ENCODE measurements around the gene TRABD2B.

Gene TRABD2B

DNA sequence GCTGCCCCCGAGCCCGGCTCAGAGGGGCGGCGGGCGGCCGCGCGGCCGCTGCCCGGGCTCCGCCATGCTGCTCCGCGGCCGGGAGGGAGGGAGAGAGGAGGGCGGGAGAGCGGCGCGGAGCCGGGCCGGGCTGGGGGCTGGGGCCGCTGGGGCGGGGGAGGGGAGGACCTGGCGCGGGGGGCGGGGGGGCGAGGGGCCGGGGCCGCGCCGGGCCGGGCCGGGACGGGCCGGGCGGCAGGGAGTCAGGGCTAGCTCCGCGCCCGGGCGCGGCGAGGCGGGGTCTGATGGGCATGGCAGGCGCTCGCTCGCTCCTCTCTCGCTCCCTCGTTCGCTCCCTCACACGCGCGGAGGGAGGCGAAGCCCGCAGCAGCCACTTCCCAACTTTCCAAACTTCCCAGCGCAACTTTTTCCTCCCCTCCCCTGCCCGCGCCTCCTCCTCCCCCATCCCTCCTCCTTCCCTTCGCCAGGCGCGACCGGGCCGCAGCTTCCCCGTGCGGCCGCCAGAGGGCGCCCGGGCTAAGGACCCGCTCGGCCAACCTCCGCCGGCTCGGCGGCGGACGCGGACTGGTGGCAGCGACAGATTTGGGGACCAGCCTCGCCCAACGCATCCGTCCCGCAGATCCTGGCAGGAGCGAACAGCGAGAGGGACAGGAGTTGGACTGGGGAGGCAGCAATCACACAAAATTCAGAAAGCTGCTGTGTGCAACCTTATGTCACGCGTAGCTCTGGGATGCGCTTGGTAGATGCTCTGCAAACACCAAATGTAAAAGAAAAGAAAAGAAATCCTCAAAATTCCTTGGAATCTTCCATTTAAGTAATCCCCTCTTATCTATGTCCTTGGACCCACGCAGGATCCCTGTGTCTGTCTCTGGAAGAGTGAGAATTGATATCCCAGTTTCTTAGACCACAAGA lies at the start of gene TRABD2B:
TRABD2B (minus strand) TSS at position 97 of the 912 bp plus-strand sequence.
- DNase-seq = peak; percentile 47

DNA sequence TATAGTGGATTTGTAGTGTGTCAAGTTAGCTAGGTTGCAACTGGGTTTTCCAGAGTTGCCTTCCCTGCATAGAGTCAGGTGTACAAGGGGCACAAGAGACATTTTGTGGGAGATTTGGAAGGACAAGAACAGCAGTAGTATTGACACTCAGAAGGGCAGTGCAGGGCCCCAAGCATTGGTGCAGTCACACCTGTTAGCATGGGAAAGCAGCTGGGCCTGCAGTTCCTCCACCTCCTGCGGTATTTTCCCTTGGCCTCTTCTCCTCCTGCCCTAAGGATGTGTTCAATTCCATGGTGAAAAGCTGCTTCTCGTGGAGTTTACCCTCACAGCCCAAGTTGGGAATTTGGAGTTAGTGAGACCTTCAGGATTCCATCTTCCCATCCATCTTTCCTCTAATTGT lies 47.1 kb upstream of the TRABD2B start:
- no peak for DNase-seq

DNA sequence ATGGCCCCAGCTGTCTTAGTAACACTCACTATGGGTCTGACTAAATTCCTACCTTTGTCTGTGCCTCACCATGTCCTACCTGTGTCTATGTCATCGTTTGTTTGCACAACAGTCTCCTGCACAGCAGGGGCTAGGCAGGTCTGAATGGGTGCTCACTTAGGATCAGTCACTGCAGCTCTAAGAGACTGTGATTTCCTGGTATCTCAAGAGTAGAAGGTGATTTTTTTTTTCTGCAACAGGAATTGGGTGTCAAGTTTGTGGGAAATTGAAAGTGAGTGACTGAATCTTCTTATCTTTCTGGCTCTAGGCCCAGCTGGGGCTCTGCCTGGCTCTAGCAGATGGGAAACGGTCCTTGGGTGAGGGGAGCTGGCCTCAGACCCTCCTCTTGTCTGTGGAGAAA lies 46.4 kb upstream of the TRABD2B start:
- no peak for DNase-seq

DNA sequence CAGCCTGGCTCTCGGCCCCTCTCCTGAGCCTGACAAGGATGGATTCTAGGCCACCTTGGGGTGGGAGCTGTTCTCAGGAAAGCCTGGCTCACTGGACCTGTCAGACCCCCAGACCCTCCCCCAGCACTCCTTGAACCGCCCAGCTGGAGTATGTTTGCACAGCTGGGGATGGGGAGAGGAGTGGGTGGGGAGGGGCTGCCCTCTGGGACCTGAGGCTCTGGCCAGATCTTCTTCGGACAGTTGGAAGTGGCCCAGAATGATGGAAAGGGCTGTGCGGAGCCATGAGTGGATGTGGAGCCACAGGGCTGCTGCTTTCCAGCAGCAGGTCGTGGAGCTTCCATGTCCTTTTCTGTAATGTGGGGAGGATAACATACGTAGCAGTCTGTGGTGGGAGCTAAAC lies 43.0 kb upstream of the TRABD2B start:
- no peak for DNase-seq

GRCh38 chr1:48039088-48040054 lies 42.2 kb upstream of the TRABD2B start:
- DNase-seq = no peak

DNA sequence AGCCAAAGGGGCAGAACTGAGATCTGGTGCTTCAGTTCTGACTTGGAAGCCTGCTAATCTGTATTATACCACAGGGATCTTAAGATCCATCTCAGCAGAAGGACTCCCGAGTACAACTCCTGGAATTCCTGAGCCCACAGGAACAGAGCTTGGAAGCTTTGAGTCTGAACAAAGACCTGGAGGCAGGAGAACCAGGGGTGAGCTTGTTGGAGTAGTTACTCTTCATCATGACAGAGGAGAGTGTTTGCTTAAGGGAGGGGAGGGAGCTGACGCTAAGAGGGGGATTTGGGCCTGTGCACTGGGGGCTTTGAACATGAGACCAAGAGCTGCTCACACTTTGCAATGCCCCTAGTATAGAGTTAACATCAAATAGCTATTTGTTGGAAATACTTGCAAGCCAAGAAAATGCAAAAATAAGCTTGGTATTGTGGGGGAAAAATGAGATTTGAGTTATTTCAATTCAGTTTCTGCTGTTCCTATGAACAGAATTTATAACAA lies 41.1 kb upstream of the TRABD2B start:
- DNase-seq = no peak

GRCh38 chr1:48036710-48037355 lies 39.6 kb upstream of the TRABD2B start:
- no peak for DNase-seq

- DNase-seq = no peak
Measured at GRCh38 chr1:48035371-48036141, 38.4 kb upstream of the TRABD2B start.

- no peak for DNase-seq
Measured at GRCh38 chr1:48033495-48034045, 36.4 kb upstream of the TRABD2B start.

DNA sequence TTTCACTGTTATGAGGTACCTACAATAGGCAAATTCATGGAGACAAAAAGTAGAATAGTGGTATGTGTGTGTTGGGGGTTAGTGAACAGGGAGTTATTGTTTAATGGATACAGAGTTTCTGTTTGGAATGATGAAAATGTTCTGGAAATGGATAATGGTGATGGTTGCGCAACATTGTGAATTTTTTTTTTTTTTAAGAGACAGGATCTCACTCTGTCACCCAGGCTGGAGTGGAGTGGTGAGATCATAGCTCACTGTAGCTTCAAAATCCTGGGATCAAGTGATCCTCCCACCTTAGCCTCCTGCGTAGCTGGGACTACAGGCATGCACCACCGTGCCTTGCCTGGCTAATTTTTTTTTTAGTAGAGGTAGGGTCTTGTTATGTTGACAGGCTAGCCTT lies 34.5 kb upstream of the TRABD2B start:
- DNase-seq = no peak

DNA sequence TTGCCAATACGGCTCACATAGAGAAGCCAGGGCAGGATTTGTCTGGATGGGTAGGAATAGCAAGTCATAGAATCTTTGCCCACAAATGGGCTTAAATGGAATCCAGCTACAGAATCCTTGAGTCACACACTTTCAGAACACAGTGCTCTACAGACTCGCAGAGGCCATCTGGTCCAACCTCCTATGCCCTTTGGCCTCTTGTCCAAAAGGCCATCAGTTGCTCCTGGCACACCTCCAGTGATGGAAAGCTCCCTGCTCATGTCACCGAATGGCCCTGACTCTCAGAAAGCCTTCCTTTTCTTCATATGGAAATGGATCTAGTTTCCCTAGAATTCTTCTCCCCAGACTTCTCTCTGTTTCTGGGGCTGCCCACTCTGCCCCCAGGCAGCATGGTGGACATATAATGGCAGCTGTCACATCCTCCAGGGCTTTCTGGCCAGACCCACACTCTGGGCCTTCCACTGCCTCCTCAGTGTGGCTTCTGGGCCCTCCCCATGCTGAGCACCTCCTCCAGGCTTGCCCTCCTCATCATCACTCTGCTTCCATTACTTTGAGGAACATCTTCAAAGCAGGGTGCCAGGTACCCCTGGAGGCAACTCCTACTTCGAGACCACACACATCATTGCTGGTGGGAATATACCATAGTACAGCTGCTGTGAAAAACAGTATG lies 33.6 kb upstream of the TRABD2B start:
- no peak for DNase-seq

- no peak for DNase-seq
Measured at GRCh38 chr1:48030211-48030610, 33.0 kb upstream of the TRABD2B start.

DNA sequence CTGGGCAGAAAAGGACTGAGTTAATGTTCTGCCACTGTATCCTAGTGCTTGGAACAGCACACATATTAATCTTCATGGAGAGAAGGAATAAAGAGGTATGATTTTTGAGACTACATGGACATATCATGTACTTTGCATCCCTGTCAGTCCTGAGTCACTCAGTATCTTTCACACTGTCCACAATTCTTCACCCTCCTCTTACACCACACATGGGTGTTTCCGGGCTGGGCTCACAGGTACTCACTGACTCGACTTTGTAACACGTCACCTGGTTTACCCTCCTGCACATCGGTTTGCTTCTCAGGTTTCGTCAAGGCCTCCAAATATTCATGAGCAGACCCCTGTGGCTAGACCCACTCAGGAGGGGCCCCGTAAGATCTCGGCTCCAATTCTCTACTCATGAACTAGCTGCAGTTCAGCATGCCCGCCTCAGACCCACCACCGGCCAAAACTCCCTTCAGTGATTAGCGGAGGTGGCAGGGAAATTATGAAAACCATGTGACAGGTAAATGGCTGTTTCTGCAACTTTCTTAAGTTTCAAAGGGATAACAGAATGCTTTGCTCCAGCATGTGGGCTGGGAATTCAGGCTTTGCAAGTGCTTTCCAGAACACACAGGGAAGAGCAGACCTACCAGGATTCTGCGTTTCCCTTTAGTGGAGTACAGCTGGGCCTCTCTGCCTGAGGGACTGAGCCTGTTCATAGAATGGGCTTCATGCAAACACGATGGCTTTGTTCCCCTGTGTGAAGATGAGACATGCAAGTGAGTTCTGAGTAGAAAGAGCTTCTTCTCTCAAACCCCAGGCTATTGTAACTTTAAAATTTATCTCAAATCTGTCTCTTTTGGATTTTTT lies 31.3 kb upstream of the TRABD2B start:
- DNase-seq = no peak

- no peak for DNase-seq
Measured at GRCh38 chr1:48027533-48027835, 30.3 kb upstream of the TRABD2B start.

DNA sequence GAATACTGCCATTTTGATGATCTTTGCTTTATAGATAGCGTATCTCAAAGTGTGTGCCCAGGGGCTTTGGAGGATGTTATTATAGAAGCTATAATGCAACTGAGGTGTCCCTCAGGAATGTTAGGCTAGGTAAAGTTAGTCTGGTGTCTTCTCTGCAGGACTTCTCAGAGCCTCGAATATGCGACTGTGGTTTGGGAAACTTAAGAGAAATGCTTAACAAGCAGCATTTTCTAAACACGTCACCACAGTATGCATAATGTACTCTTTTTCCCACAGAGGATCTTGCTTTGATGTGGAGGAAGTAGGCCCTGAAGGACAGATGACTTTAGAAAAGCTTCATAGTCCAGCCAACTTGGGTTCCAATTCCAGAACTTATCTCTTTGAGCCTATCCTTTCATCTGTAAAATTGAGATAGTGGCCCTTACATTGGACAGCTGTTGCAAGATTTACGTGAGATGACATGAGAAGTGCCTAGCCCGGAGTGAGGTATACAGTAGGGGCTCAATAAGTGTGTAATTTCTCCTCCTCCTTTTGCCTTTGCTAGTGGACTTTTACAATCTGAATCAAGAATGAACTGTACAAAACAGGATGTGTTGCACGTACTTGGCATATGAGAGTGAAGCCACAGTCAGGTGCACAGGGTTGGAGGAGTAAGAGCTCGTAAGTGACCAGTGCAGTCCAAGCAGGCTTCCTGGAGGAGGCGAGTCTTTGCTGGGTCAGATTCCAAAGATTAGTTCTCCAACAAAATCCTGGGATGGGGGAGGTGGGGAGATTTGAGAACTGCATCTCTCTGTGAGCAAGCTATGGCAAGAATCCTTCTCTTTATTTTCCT lies 29.7 kb upstream of the TRABD2B start:
- no peak for DNase-seq

- no peak for DNase-seq
Measured at GRCh38 chr1:48026275-48026674, 29.1 kb upstream of the TRABD2B start.

GRCh38 chr1:48025076-48025475 lies 27.9 kb upstream of the TRABD2B start:
- DNase-seq = no peak

DNA sequence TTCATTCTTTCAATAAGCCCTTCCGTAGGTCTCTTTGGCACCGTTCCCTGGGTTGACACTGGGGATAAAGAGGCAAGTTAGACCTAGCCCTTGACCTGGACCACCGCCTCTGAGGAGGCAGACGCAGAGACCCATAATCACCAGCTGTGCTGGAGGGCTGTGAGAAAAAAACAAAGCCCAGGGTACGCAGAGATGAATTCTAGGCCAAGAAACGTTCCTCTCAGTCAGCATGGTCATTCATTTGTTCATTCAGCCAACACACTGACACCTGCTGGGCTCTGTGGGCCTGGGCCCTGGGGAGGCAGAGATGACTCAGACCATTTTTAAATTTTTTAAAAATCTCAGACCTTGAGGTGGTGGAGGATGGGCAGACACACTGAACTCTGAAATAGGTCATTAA lies 26.3 kb upstream of the TRABD2B start:
- no peak for DNase-seq

DNA sequence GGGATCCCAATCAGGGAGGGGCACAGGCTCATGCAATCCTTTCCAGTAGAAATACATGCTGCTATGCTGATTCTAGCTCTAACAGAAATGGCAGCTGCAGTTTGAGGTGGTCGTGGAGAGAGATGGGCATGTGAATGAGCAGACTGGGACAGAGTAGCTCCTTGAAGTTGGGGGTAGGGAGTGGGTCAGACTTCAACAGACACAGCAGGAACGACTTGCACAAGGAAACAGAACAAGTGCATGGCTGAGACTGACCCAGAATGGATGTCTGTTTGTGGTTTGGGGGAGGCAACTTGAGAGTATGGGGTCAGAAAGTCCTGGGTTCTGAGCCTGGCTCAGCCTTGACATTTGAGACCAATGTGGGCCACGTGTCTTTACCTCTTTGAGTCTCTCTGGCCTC lies 25.1 kb upstream of the TRABD2B start:
- no peak for DNase-seq

DNA sequence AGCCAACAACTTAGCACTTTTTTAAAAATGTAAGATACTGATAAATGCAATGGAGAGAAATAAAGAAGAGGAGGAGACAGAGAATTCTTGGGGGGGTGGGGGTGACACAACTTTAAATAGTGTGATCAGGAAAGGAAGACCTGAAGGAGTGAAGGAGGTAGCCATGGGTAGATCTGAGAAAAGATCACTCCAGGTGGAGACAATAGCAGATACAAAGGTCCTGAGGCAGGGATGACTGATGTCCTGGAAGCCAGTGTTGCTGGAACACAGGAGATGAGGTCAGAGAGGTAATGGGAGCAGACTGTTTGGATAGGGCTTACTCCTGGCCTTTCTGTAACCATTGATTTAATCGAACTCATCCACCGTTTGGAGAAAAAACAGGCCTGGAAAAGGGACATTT lies 24.6 kb upstream of the TRABD2B start:
- no peak for DNase-seq
